SU-DHL-6 (cell line): ENCODE results near the gene SULT1C2.

ENCODE experiments used
- H2AFZ ChIP-seq: fragments of 200-600 bp; sonication (generic); 2 replicates; pipeline ENCODE4 v1.6.1; 2014; ENCODE audit warnings: low read depth, mild to moderate bottlenecking, moderate library complexity, mixed read lengths, antibody characterized with exemption, low read length; ENCODE audit not compliant: severe bottlenecking
- H3F3A ChIP-seq: fragments of 200-600 bp; shearing (Covaris generic); 2 replicates; pipeline ENCODE4 v1.6.0; 2016; ENCODE audit warnings: antibody characterized with exemption, mild to moderate bottlenecking; ENCODE audit not compliant: insufficient read depth
- H3K27ac ChIP-seq: fragments of 200-600 bp; sonication (generic); 2 replicates; pipeline ENCODE4 v1.5.1; 2016; ENCODE audit warnings: low read depth, mild to moderate bottlenecking, low read length, moderate library complexity, mixed read lengths
- H3K27me3 ChIP-seq: fragments of 200-600 bp; sonication (generic), shearing (Covaris generic); 2 replicates; pipeline ENCODE4 v1.6.0; 2014; ENCODE audit warnings: mild to moderate bottlenecking, low read length
- H3K36me3 ChIP-seq: fragments of 200-600 bp; sonication (generic); 2 replicates; pipeline ENCODE4 v1.6.1; 2014; ENCODE audit warnings: mild to moderate bottlenecking, low read length, mixed read lengths
- H3K4me2 ChIP-seq: fragments of 300-600, 200-600 bp; shearing (Covaris generic), sonication (generic); 2 replicates; pipeline ENCODE4 v1.6.0; 2014; ENCODE audit warnings: low read length, low read depth, mild to moderate bottlenecking; ENCODE audit not compliant: poor library complexity, severe bottlenecking
- H3K4me3 ChIP-seq: fragments of 200-600 bp; sonication (generic); 2 replicates; pipeline ENCODE4 v1.5.1; 2014; ENCODE audit warnings: antibody characterized with exemption, low read length, mild to moderate bottlenecking, mixed read lengths; ENCODE audit not compliant: insufficient read depth, poor library complexity, severe bottlenecking
- H3K79me2 ChIP-seq: fragments of 200-600 bp; sonication (generic); 2 replicates; pipeline ENCODE4 v1.6.1; 2014; ENCODE audit warnings: mild to moderate bottlenecking, low read length, moderate library complexity; ENCODE audit not compliant: insufficient read depth
- H3K9ac ChIP-seq: fragments of 200-600 bp; sonication (generic); 2 replicates; pipeline ENCODE4 v1.7.0; 2014; ENCODE audit warnings: mild to moderate bottlenecking, low read length
- H3K9me2 ChIP-seq: fragments of 200-600 bp; sonication (generic); replicated peaks from 2 replicates; pipeline ENCODE4 v1.6.1; 2014; ENCODE audit warnings: low read length; ENCODE audit not compliant: insufficient read depth
- H3K9me3 ChIP-seq: fragments of 200-600 bp; sonication (generic); 2 replicates; pipeline ENCODE4 v1.6.1; 2014; ENCODE audit warnings: low read length, mixed read lengths; ENCODE audit not compliant: insufficient read depth
- H4K20me1 ChIP-seq: fragments of 200-600 bp; sonication (generic); 2 replicates; pipeline ENCODE4 v1.6.1; 2014; ENCODE audit warnings: low read depth, mild to moderate bottlenecking, antibody characterized with exemption, low read length, moderate library complexity, mixed read lengths
- CTCF ChIP-seq: fragments of 200-600 bp; sonication (generic); IDR thresholded peaks from one replicate; pipeline ENCODE4 v1.5.1; 2017; ENCODE audit warnings: antibody characterized with exemption, mild to moderate bottlenecking, low read length, moderate library complexity; ENCODE audit not compliant: insufficient read depth, poor library complexity, severe bottlenecking
- EZH2phosphoT487 ChIP-seq: fragments of 200-600 bp; sonication (generic), shearing (Covaris generic); conservative IDR thresholded peaks from 2 replicates; pipeline ENCODE4 v1.6.1; 2018; ENCODE audit warnings: mild to moderate bottlenecking, antibody characterized with exemption, low read length, moderate library complexity, mixed read lengths

SULT1C2 gene

GRCh38 chr2:108257757-108258331 lies 30.9 kb upstream of the SULT1C2 start:
- Histone ChIP-seq H3K9me3 (no peaks in the 10 kb centered on the region), H3K4me2 (no peak overlapping the region), H3F3A (no peaks in the 10 kb centered on the region), H3K9ac (no peak overlapping the region), H4K20me1 (no peaks in the 10 kb centered on the region), H3K36me3 (no peaks in the 10 kb centered on the region), H3K27ac (no peak overlapping the region), H2AFZ (no peak overlapping the region), H3K79me2 (no peaks in the 10 kb centered on the region), H3K9me2 (no peaks in the 10 kb centered on the region), H3K4me3 (no peak overlapping the region), H3K27me3 (no peaks in the 10 kb centered on the region)
- TF ChIP-seq EZH2phosphoT487 (no peak), CTCF (no peak)

- Histone ChIP-seq H4K20me1 (no peaks in the 10 kb centered on the region), H2AFZ (no peak overlapping the region), H3K4me3 (no peak overlapping the region), H3K9me3 (no peaks in the 10 kb centered on the region), H3K27ac (no peak overlapping the region), H3K79me2 (no peaks in the 10 kb centered on the region), H3K4me2 (no peak overlapping the region), H3K36me3 (no peaks in the 10 kb centered on the region), H3K27me3 (no peaks in the 10 kb centered on the region), H3K9me2 (no peaks in the 10 kb centered on the region), H3F3A (no peaks in the 10 kb centered on the region), H3K9ac (no peak overlapping the region)
- TF ChIP-seq EZH2phosphoT487 (no peak), CTCF (no peak)
Measured at GRCh38 chr2:108260773-108261172, 27.9 kb upstream of the SULT1C2 start.

DNA sequence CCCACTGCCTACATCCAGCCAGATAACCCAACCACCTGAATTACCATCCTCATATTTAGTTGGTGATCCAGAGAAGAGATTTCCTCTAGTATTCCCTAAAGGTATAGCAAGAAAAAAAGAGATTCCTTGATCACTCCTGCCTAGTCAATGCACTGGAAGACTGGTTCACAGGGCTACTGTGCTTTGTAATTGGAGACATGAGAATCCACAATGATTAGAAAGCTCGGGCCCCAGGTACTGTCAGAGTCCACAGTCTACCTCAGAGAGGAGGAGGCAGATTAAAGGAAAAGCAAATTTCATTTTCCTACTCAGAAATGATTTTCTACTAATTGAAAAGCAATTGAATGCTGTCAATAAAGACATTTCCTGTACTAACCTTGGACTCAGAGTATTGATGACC lies 26.7 kb upstream of the SULT1C2 start:
- H2AFZ ChIP-seq, result no peak overlapping the region
- no peaks in the 10 kb centered on the region for H3K9me3 ChIP-seq
- no peak overlapping the region for H3K4me2 ChIP-seq
- no peaks in the 10 kb centered on the region for H3K79me2 ChIP-seq
- no peaks in the 10 kb centered on the region for H3F3A ChIP-seq
- H3K36me3 ChIP-seq, result no peaks in the 10 kb centered on the region
- no peaks in the 10 kb centered on the region for H4K20me1 ChIP-seq
- H3K9ac ChIP-seq, result no peak overlapping the region
- no peaks in the 10 kb centered on the region for H3K9me2 ChIP-seq
- no peak overlapping the region for H3K27ac ChIP-seq
- H3K4me3 ChIP-seq, result no peak overlapping the region
- TF ChIP-seq EZH2phosphoT487 (no peak), CTCF (no peak)
- no peaks in the 10 kb centered on the region for H3K27me3 ChIP-seq
